Body of pancreas (tissue), 4 donors: ENCODE results near the gene CHSY1. TPM values are rescaled to one million over a fixed set of nuclear protein-coding genes. Genes with fewer than 3 reads are reported as not detected.

Experiments used
- ATAC-seq: fragments of 150-250 bp; one replicate; pipeline ENCODE4 v1.9.1; 2016
- DNase-seq, 4 donors: peaks; one replicate each; pipeline ENCODE4 v3.0.0-alpha.2; 2019
- H3K27ac ChIP-seq, 4 donors: fragments of 200-600 bp; sonication (generic); 1 replicate in 3 of 4; 2 replicates in 1 of 4; pipeline versions ENCODE4 v1.5.1 to v1.6.1; 2016 to 2019; ENCODE audit warnings: mild to moderate bottlenecking in 1 of 4, mixed read lengths in 1 of 4, moderate library complexity in 1 of 4
- H3K27me3 ChIP-seq, 2 donors: fragments of 200-600 bp; sonication (generic); one replicate each; pipeline ENCODE4 v1.6.0; 2016; ENCODE audit warnings: mild to moderate bottlenecking in 1 of 2
- H3K36me3 ChIP-seq, 2 donors: fragments of 200-600 bp; sonication (generic); replicated peaks in 1 of 2; 2 replicates each; pipeline ENCODE4 v1.5.1; 2016; ENCODE audit warnings: low read depth in 2 of 2; ENCODE audit not compliant: insufficient read depth in 1 of 2
- H3K4me1 ChIP-seq: fragments of 200-600 bp; sonication (generic); one replicate; pipeline ENCODE4 v1.6.0; 2016
- H3K4me3 ChIP-seq, 2 donors: fragments of 200-600 bp; sonication (generic); 1 replicate in 1 of 2; 2 replicates in 1 of 2; pipeline ENCODE4 v1.5.1; 2016 to 2019
- H3K9me3 ChIP-seq, 3 donors: fragments of 200-600 bp; sonication (generic); 1 replicate in 2 of 3; 2 replicates in 1 of 3; pipeline ENCODE4 v1.5.1; 2016
- CTCF ChIP-seq, 7 experiments: fragments of 450-650 bp in 4 of 7; fragments of 200-600 bp in 3 of 7; sonication (generic) in 3 of 7; IDR thresholded peaks; one replicate each; pipeline ENCODE4 v1.5.1; 2016 to 2019; ENCODE audit warnings: antibody characterized with exemption in 7 of 7
- POLR2A ChIP-seq, 3 donors: fragments of 450-650 bp; IDR thresholded peaks; one replicate each; pipeline ENCODE4 v1.6.1; 2016; ENCODE audit warnings: antibody characterized with exemption in 3 of 3, mild to moderate bottlenecking in 2 of 3
- WGBS, 2 donors: methylation state at CpG; one replicate each; pipeline ENCODE4 v1.1.5; 2017; 5-methylcytosine and 5-hydroxymethylcytosine counted together
- intact Hi-C: fragments of 100-400 bp; cut with DNase I; formaldehyde crosslinking; loops from one replicate; pipeline ENCODE4 v1.15.1; 2023
- total RNA-seq, 2 donors: library from RNA; depleted of rRNA; stranded (reverse); fragments of >200 nt; gene quantifications; one replicate each; pipeline ENCODE4 v1.1.0, GENCODE V29; 2016

The CHSY1 gene
- total RNA-seq, 2 donors from 2014 or later = 7.8 to 12.2 TPM

GRCh38 chr15:101148881-101149664, 102.8 kb downstream of the CHSY1 start:
- WGBS, 2 donors = 57 to 73% methylated on average over 5 to 13 of the region's 13 CpGs
- no peak for TF ChIP-seq POLR2A (IDR thresholded peaks at IDR 0.05)
- no peak for TF ChIP-seq CTCF (IDR thresholded peaks at IDR 0.05)
- H3K27me3 ChIP-seq = no peaks in the 10 kb centered on the region
- no peak overlapping the region for H3K27ac ChIP-seq
- no peak overlapping the region for H3K4me3 ChIP-seq
- DNase-seq (no peak), ATAC-seq (no peak)
- intact Hi-C loops = no loop called here
- no peaks in the 10 kb centered on the region for H3K9me3 ChIP-seq
- no peaks in the 10 kb centered on the region for H3K36me3 ChIP-seq
- no peaks in the 10 kb centered on the region for H3K4me1 ChIP-seq

- H3K9me3 ChIP-seq = no peaks in the 10 kb centered on the region
- 63 to 80% methylated on average over 16 to 17 of the region's 17 CpGs for WGBS, 2 donors
- no peak for TF ChIP-seq CTCF (IDR thresholded peaks at IDR 0.05)
- H3K27ac ChIP-seq = no peak overlapping the region
- no peaks in the 10 kb centered on the region for H3K36me3 ChIP-seq
- H3K27me3 ChIP-seq = no peaks in the 10 kb centered on the region
- DNase-seq (no peak), ATAC-seq (no peak)
- intact Hi-C loops = no loop called here
- no peak overlapping the region for H3K4me3 ChIP-seq
- no peaks in the 10 kb centered on the region for H3K4me1 ChIP-seq
These were observed 103.5 kb downstream of the CHSY1 start for GRCh38 chr15:101148166-101148880.

GRCh38 chr15:101147181-101147580, 104.7 kb downstream of the CHSY1 start:
- TF ChIP-seq CTCF (IDR thresholded peaks at IDR 0.05) (no peak), POLR2A (IDR thresholded peaks at IDR 0.05) (no peak)
- H3K9me3 ChIP-seq = no peaks in the 10 kb centered on the region
- no peak overlapping the region for H3K27ac ChIP-seq
- WGBS, 2 donors = 67 to 73% methylated on average over 5 of the region's 5 CpGs
- intact Hi-C loops = no loop called here
- H3K4me1 ChIP-seq = no peaks in the 10 kb centered on the region
- H3K4me3 ChIP-seq = no peak overlapping the region
- H3K36me3 ChIP-seq = no peaks in the 10 kb centered on the region
- ATAC-seq (no peak), DNase-seq (no peak)
- no peaks in the 10 kb centered on the region for H3K27me3 ChIP-seq

- ATAC-seq (no peak), DNase-seq (no peak)
- WGBS, 2 donors = 88 to 91% methylated on average over 8 of the region's 8 CpGs
- Histone ChIP-seq H3K9me3 (no peaks in the 10 kb centered on the region), H3K4me1 (no peaks in the 10 kb centered on the region), H3K36me3 (no peaks in the 10 kb centered on the region), H3K4me3 (no peak overlapping the region), H3K27me3 (no peaks in the 10 kb centered on the region), H3K27ac (no peak overlapping the region)
- TF ChIP-seq CTCF (IDR thresholded peaks at IDR 0.05) (no peak), POLR2A (IDR thresholded peaks at IDR 0.05) (no peak)
- intact Hi-C loops = no loop called here
These were observed 105.6 kb downstream of the CHSY1 start for GRCh38 chr15:101146118-101146702.
